Activated naive CD4-positive, alpha-beta T cell treated with anti-CD3 and anti-CD28 coated beads for 36 hours (primary cell): ENCODE data around the gene DAW1. TPM values are rescaled to one million over a fixed set of nuclear protein-coding genes. Genes with fewer than 3 reads are reported as not detected.

Source experiments
- CTCF ChIA-PET: fragments of 350-600 bp; sonication (Branson Sonifier 250); formaldehyde crosslinking; loops from one replicate; lab custom pipeline; 2021; ENCODE audit warnings: antibody characterized with exemption; lab: Charles Lee
- DNase-seq: peaks from one replicate; pipeline ENCODE4 v3.0.0-alpha.2; 2020
- H3K27ac Mint-ChIP-seq: one replicate; pipeline ENCODE4 v1.8.0; 2021; ENCODE audit warnings: mild to moderate bottlenecking, mixed read lengths
- H3K27me3 Mint-ChIP-seq: one replicate; pipeline ENCODE4 v1.8.0; 2021; ENCODE audit warnings: low read depth, mixed read lengths
- H3K36me3 Mint-ChIP-seq: one replicate; pipeline ENCODE4 v1.8.0; 2021; ENCODE audit warnings: low read depth, mixed read lengths
- H3K4me1 Mint-ChIP-seq: one replicate; pipeline ENCODE4 v1.8.0; 2021; ENCODE audit warnings: low read depth, mixed read lengths
- H3K4me3 Mint-ChIP-seq: one replicate; pipeline ENCODE4 v1.8.0; 2021; ENCODE audit warnings: mild to moderate bottlenecking, moderate library complexity, mixed read lengths
- H3K9me3 Mint-ChIP-seq: one replicate; pipeline ENCODE4 v1.8.0; 2021; ENCODE audit warnings: mixed read lengths
- intact Hi-C: fragments of 100-400 bp; cut with micrococcal nuclease; formaldehyde crosslinking; loops from one replicate; pipeline ENCODE4 v1.15.1; 2023
- total RNA-seq, 2 experiments: library from RNA; stranded (reverse); gene quantifications; one replicate each; pipeline ENCODE4 v1.2.3, GENCODE V29; 2021

Gene DAW1
- total RNA-seq, 2 experiments from 2014 or later, result not detected

DNA sequence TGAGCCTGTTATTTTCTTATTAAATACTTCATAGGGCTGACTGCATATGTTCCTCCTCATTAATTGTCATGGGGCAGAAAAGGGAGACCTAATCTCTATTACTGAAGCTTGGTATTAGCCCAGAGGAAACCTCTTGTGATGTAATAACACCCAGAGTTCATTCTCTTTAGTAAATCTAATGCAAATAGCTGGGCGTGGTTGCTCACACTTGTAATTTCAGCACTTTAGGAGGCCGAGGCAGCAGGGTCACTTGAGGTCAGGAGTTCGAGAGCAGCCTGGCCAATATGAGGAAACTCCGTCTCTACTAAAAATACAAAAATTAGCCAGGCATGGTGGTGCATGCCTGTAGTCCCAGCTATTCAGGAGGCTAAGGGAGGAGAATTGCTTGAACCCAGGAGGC lies 14.7 kb downstream of the DAW1 start:
- Mint-ChIP-seq H3K4me1 (peaks cover 2% of the 10 kb centered on the region), H3K9me3 (no peaks in the 10 kb centered on the region), H3K27me3 (no peaks in the 10 kb centered on the region), H3K4me3 (no peak overlapping the region), H3K27ac (no peak overlapping the region), H3K36me3 (no peaks in the 10 kb centered on the region)
- CTCF ChIA-PET, result interaction anchor here (0.7 to 1.6 kb wide), 3 partner anchors 21 to 139 kb away, joined by 3 to 6 read pairs (median 3); no protein-coding TSS in a partner anchor
- intact Hi-C loops, result no loop called here
- DNase-seq, result no peak

- Mint-ChIP-seq H3K27me3 (no peaks in the 10 kb centered on the region), H3K27ac (no peak overlapping the region), H3K4me1 (no peaks in the 10 kb centered on the region), H3K36me3 (no peaks in the 10 kb centered on the region), H3K9me3 (no peaks in the 10 kb centered on the region), H3K4me3 (no peak overlapping the region)
- CTCF ChIA-PET, result interaction anchor here (0.9 to 1.4 kb wide), 3 partner anchors 9 to 1699 kb away, joined by 3 to 5 read pairs (median 3); no protein-coding TSS in a partner anchor
- no peak for DNase-seq
- intact Hi-C loops, result no loop called here
Measured at GRCh38 chr2:227888289-227888688, 16.9 kb downstream of the DAW1 start.

GRCh38 chr2:227889336-227889735 lies 17.9 kb downstream of the DAW1 start:
- DNase-seq, result no peak
- Mint-ChIP-seq H3K9me3 (no peaks in the 10 kb centered on the region), H3K4me3 (no peak overlapping the region), H3K36me3 (no peaks in the 10 kb centered on the region), H3K27ac (no peak overlapping the region), H3K27me3 (no peaks in the 10 kb centered on the region), H3K4me1 (no peaks in the 10 kb centered on the region)
- CTCF ChIA-PET, result interaction anchor here (1.1 to 1.7 kb wide), 4 partner anchors 11 to 133 kb away, joined by 3 to 7 read pairs (median 3); partner anchors contain the start of gene DAW1
- intact Hi-C loops, result no loop called here

- Mint-ChIP-seq H3K9me3 (no peaks in the 10 kb centered on the region), H3K4me1 (no peaks in the 10 kb centered on the region), H3K4me3 (no peak overlapping the region), H3K27ac (no peak overlapping the region), H3K36me3 (no peaks in the 10 kb centered on the region), H3K27me3 (peaks cover 2% of the 10 kb centered on the region)
- CTCF ChIA-PET, result interaction anchor here (0.6 to 3.2 kb wide), 21 partner anchors 9 to 1840 kb away, joined by 3 to 10 read pairs (median 3); partner anchors contain the start of gene DAW1
- intact Hi-C loops, result loop anchor here (1.0 to 5.0 kb wide), 5 partner anchors 157 to 1827 kb away; no protein-coding TSS in a partner anchor
- DNase-seq, result no peak
Measured at GRCh38 chr2:227890495-227891079, 19.2 kb downstream of the DAW1 start.

DNA sequence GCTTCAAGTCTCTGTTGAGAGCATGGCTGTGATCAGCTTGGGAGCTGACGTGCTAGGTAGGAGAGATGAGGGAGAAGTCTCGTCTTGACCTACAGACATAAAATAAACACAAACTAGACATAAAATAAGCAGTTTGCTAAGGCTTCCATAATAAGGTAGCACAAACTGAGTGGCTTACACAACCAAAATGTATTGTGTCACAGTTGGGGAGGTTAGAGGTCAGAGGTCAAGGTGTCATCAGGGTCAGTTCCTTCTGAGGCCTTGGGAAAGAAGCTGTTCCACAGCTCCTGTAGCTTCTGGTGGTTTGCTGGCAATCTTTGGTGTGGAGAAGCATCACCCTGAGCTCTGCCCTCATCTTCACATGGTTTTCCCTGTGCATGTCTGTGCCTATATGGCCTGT lies 20.2 kb downstream of the DAW1 start:
- Mint-ChIP-seq H3K36me3 (no peaks in the 10 kb centered on the region), H3K4me1 (no peaks in the 10 kb centered on the region), H3K27me3 (peaks cover 2% of the 10 kb centered on the region), H3K27ac (no peak overlapping the region), H3K4me3 (no peak overlapping the region), H3K9me3 (no peaks in the 10 kb centered on the region)
- no peak for DNase-seq
- intact Hi-C loops, result loop anchor here (2.0 to 5.0 kb wide), 4 partner anchors 156 to 1826 kb away; no protein-coding TSS in a partner anchor
- CTCF ChIA-PET, result interaction anchor here (0.6 to 3.2 kb wide), 8 partner anchors 8 to 1382 kb away, joined by 3 to 10 read pairs (median 3); no protein-coding TSS in a partner anchor

- Mint-ChIP-seq H3K4me1 (no peaks in the 10 kb centered on the region), H3K9me3 (no peaks in the 10 kb centered on the region), H3K36me3 (no peaks in the 10 kb centered on the region), H3K27me3 (peaks cover 4% of the 10 kb centered on the region), H3K4me3 (no peak overlapping the region), H3K27ac (no peak overlapping the region)
- intact Hi-C loops, result no loop called here
- DNase-seq, result no peak
- CTCF ChIA-PET, result no interaction called here
Measured at GRCh38 chr2:227903381-227903780, 31.9 kb downstream of the DAW1 start.

GRCh38 chr2:227906991-227907390 lies 35.6 kb downstream of the DAW1 start:
- intact Hi-C loops, result no loop called here
- CTCF ChIA-PET, result interaction anchor here (0.7 kb wide), 1 partner anchor 1191 kb away, joined by 3 read pairs; no protein-coding TSS in a partner anchor
- no peaks in the 10 kb centered on the region for H3K27me3 Mint-ChIP-seq

DNA sequence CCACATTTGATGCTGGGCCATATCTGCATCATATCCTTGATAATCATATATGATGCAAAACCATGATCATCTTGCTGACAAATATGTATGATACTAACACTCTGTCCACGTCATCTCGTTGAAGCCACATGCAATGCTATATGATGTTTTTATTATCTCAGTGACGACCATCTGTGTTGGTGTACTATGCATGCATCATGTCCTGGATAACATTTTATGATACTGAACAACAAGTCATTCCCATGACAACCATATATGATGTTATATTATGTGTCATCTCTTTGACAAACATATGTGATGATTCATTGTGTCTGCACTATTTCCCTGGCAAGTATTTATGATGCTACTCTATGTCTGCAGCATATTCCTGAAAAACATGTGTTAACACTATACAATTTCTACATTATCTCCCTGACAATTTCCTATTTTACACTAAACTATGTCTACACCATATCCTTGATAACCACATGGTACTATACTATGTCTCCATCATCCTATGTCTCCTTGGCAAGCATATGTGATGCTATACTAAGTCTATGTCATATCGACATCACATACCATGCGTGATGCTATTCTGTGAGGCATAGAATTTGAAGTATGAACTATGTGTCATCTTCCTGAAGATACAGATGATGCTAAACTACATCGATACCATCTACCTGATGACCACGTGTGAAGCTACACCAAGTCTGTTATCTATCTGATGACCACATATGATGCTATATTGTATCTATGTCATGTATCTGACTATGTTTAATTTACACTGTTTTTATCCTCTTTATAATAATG lies 37.0 kb downstream of the DAW1 start:
- no peak overlapping the region for H3K4me3 Mint-ChIP-seq
- H3K9me3 Mint-ChIP-seq, result no peaks in the 10 kb centered on the region
- no peaks in the 10 kb centered on the region for H3K27me3 Mint-ChIP-seq
- DNase-seq, result no peak
- intact Hi-C loops, result no loop called here
- H3K4me1 Mint-ChIP-seq, result no peaks in the 10 kb centered on the region
- no peaks in the 10 kb centered on the region for H3K36me3 Mint-ChIP-seq
- CTCF ChIA-PET, result interaction anchor here (0.8 kb wide), 1 partner anchor 18 kb away, joined by 3 read pairs; no protein-coding TSS in a partner anchor
- H3K27ac Mint-ChIP-seq, result no peak overlapping the region

More at GRCh38 chr2:227906991-227907390, 35.6 kb downstream of the DAW1 start:
- no peaks in the 10 kb centered on the region for H3K9me3 Mint-ChIP-seq
- DNase-seq, result no peak
- no peak overlapping the region for H3K4me3 Mint-ChIP-seq
- no peak overlapping the region for H3K27ac Mint-ChIP-seq
- H3K4me1 Mint-ChIP-seq, result no peaks in the 10 kb centered on the region
- H3K36me3 Mint-ChIP-seq, result no peaks in the 10 kb centered on the region

DNA sequence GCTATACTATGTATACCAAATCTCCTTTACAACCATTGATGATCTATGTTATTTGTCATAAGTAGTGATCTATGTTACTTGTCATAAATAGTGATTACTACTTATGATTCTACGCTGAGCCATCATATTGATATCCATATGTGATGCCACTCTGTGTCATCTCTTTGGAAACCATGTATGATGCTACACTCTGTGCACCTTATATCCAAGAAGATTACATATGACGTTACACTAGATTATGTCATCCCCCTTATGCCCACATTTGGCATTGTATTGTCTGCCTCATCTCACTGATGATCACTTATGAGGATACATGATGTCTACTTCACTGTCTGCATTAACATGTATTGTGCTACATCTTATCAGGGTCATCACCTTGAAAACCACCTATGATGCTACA lies 42.9 kb downstream of the DAW1 start:
- intact Hi-C loops, result no loop called here
- Mint-ChIP-seq H3K36me3 (no peaks in the 10 kb centered on the region), H3K4me1 (no peaks in the 10 kb centered on the region), H3K4me3 (no peak overlapping the region), H3K27ac (no peak overlapping the region), H3K9me3 (no peaks in the 10 kb centered on the region), H3K27me3 (no peaks in the 10 kb centered on the region)
- CTCF ChIA-PET, result no interaction called here
- no peak for DNase-seq

DNA sequence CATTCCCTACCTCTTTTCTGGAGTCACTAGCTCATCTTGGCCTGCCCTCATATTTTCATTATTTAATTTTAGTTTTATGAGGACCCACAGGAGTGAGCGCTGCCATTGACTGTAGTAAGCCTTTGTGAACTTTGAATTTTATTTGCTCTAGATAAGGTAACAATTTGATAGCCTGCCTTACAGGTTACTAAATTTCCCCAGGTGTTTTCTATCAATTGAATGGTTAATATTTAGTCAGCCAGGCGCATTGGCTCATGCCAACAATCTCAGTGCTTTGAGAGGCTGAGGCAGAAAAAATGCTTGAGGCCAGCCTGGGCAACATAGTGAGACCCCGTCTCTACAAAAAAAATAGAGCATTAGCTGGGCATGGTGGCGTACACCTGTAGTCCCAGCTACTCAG lies 50.2 kb downstream of the DAW1 start:
- intact Hi-C loops, result no loop called here
- Mint-ChIP-seq H3K27ac (no peak overlapping the region), H3K4me3 (no peak overlapping the region), H3K36me3 (no peaks in the 10 kb centered on the region), H3K4me1 (no peaks in the 10 kb centered on the region), H3K9me3 (no peaks in the 10 kb centered on the region), H3K27me3 (peaks cover 4% of the 10 kb centered on the region)
- CTCF ChIA-PET, result no interaction called here
- DNase-seq, result no peak

GRCh38 chr2:227932001-227932400 lies 60.6 kb downstream of the DAW1 start:
- Mint-ChIP-seq H3K9me3 (peaks cover 4% of the 10 kb centered on the region), H3K4me1 (no peaks in the 10 kb centered on the region), H3K27ac (no peak overlapping the region), H3K36me3 (no peaks in the 10 kb centered on the region), H3K27me3 (no peaks in the 10 kb centered on the region), H3K4me3 (no peak overlapping the region)
- DNase-seq, result no peak
- intact Hi-C loops, result no loop called here
- CTCF ChIA-PET, result no interaction called here

DNA sequence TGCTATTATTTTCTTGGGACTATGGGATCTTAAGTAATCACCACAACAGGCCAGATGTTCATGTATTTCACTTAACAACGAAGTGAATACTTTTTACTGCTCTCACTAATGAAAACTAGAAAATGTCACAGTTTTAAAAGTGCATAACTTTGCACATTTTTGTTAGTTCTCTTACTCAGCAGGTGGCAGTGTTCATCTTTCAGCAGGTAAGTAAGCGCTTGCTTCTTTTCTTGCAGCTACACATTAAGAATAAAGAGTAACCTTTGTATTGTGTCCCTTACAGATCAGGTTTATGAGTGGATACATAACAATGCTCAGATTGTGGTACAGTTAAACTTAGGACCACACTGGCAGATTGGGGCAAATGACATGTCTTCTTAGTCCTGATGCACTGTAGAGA lies 61.0 kb downstream of the DAW1 start:
- H3K27me3 Mint-ChIP-seq, result no peaks in the 10 kb centered on the region
- no peak overlapping the region for H3K4me3 Mint-ChIP-seq
- H3K9me3 Mint-ChIP-seq, result peaks cover 2% of the 10 kb centered on the region
- H3K27ac Mint-ChIP-seq, result no peak overlapping the region
- H3K36me3 Mint-ChIP-seq, result no peaks in the 10 kb centered on the region
- CTCF ChIA-PET, result no interaction called here
- intact Hi-C loops, result no loop called here
- H3K4me1 Mint-ChIP-seq, result no peaks in the 10 kb centered on the region
- DNase-seq, result no peak
